K562 (cell line): ENCODE results near the gene DAO. TPM values are rescaled to one million over a fixed set of nuclear protein-coding genes. Genes with fewer than 3 reads are reported as not detected.
A peak's percentile ranks its signal among the peaks of the same experiment; 100 is the strongest.

Source experiments
- ATAC-seq: fragments of 200-7000 bp; cut with Tn5 transposase; 3 replicates; pipeline ENCODE4 v1.9.1; 2020; ENCODE audit warnings: moderate library complexity
- BruUV-seq: library from RNA; stranded (reverse); fragments of 400-500 nt; replicated peaks from 2 replicates; lab custom pipeline; 2021; lab: Mats Ljungman, UMichigan
- CTCF ChIA-PET: fragments of 300-600 bp; formaldehyde crosslinking; extraction: SDS; loops from one replicate; lab custom pipeline; 2021; ENCODE audit warnings: low intra/inter-chr PET ratio; lab: Yijun Ruan, JAX
- POLR2A ChIA-PET: fragments of 300-600, 350-650 bp; sonication (Branson Sonifier 250); formaldehyde crosslinking; extraction: SDS; loops from one replicate; lab custom pipeline; 2021; ENCODE audit warnings: antibody characterized with exemption, inconsistent platforms; lab: Yijun Ruan, JAX
- DNase-seq, 4 experiments: peaks; one replicate each; pipeline versions ENCODE4 v3.0.0 to v3.0.0-alpha.2; 2011 to 2018; ENCODE audit warnings: low spot score in 3 of 4, mixed read lengths in 3 of 4; ENCODE audit errors: extremely low read depth in 1 of 4
- FAIRE-seq: peaks from 2 replicates; lab custom pipeline; 2011; peaks lifted over from hg19 to GRCh38; lab: Jason Lieb, UNC
- H2AFZ ChIP-seq: 2 replicates; pipeline ENCODE4 v1.6.0; 2011; ENCODE audit warnings: low read depth, low read length, control low read depth, inconsistent platforms
- H3K27ac ChIP-seq: fragments of 200-600 bp; 3 replicates; pipeline ENCODE4 v1.8.0; 2011; ENCODE audit warnings: low read depth, mild to moderate bottlenecking, control low read depth, inconsistent platforms, low read length, moderate library complexity, mixed read lengths; ENCODE audit errors: extremely low read depth
- H3K27me3 ChIP-seq, 2 experiments: fragments of 300-600 bp in 1 of 2; 2 replicates in 1 of 2; 3 replicates in 1 of 2; pipeline versions ENCODE4 v1.6.0 to v1.8.0; 2011; ENCODE audit warnings: inconsistent platforms in 2 of 2, low read length in 2 of 2, mild to moderate bottlenecking in 1 of 2, mixed read lengths in 1 of 2, moderate library complexity in 1 of 2; ENCODE audit not compliant: control insufficient read depth in 2 of 2, insufficient read depth in 2 of 2
- H3K36me3 ChIP-seq: fragments of 300-600 bp; 3 replicates; pipeline ENCODE4 v1.8.0; 2011; ENCODE audit warnings: mild to moderate bottlenecking, low read length, inconsistent platforms; ENCODE audit not compliant: control insufficient read depth, insufficient read depth
- H3K4me1 ChIP-seq, 2 experiments: fragments of 200-600 bp in 1 of 2; replicated peaks in 1 of 2; 2 replicates in 1 of 2; 3 replicates in 1 of 2; pipeline versions ENCODE4 v1.5.1 to v1.8.0; 2011; ENCODE audit warnings: inconsistent platforms in 2 of 2, low read length in 2 of 2, mild to moderate bottlenecking in 1 of 2, mixed read lengths in 1 of 2, moderate library complexity in 1 of 2; ENCODE audit not compliant: control insufficient read depth in 2 of 2, insufficient read depth in 2 of 2
- H3K4me2 ChIP-seq: 2 replicates; pipeline ENCODE4 v1.6.1; 2011; ENCODE audit warnings: low read length, control low read depth, inconsistent platforms, mixed read lengths; ENCODE audit not compliant: insufficient read depth
- H3K4me3 ChIP-seq: fragments of 200-600 bp; sonication (generic), shearing (Covaris generic); 2 replicates; pipeline ENCODE4 v1.5.1; 2016; ENCODE audit warnings: control low read depth, inconsistent platforms
- H3K79me2 ChIP-seq: fragments of 200-600 bp; 3 replicates; pipeline ENCODE4 v1.8.0; 2011; ENCODE audit warnings: low read length, inconsistent platforms; ENCODE audit not compliant: control insufficient read depth, insufficient read depth
- H3K9ac ChIP-seq, 2 experiments: 2 replicates each; pipeline versions ENCODE4 v1.6.0 to v1.6.1; 2011; ENCODE audit warnings: low read depth in 2 of 2, low read length in 2 of 2, control low read depth in 1 of 2, inconsistent platforms in 1 of 2, mild to moderate bottlenecking in 1 of 2, mixed read lengths in 1 of 2; ENCODE audit not compliant: insufficient read depth in 1 of 2
- H3K9me1 ChIP-seq: one replicate; pipeline ENCODE4 v1.6.0; 2011; ENCODE audit warnings: inconsistent platforms, mild to moderate bottlenecking, low read length, moderate library complexity; ENCODE audit not compliant: control insufficient read depth, insufficient read depth
- H3K9me3 ChIP-seq: replicated peaks from 2 replicates; pipeline ENCODE4 v1.5.1; 2011; ENCODE audit warnings: low read depth, low read length, inconsistent platforms; ENCODE audit not compliant: control insufficient read depth, insufficient read depth
- H4K20me1 ChIP-seq: replicated peaks from 2 replicates; pipeline ENCODE4 v1.6.1; 2011; ENCODE audit warnings: low read length, inconsistent platforms, mixed read lengths; ENCODE audit not compliant: control insufficient read depth, insufficient read depth
- BRCA1 ChIP-seq, 2 experiments: fragments of 450-650 bp in 1 of 2; sonication (generic) in 1 of 2; formaldehyde crosslinking in 1 of 2; IDR thresholded peaks; 2 replicates each; pipeline versions ENCODE4 v1.5.0 to v1.6.1; 2017 to 2020; ENCODE audit warnings: mild to moderate bottlenecking in 1 of 2, missing genetic modification reagents in 1 of 2
- SNAPC5 ChIP-seq: fragments of 250-450 bp; sonication (Bioruptor Pico); IDR thresholded peaks from 2 replicates; pipeline ENCODE4 v1.8.0; 2021; ENCODE audit warnings: moderate library complexity, mild to moderate bottlenecking, inconsistent platforms
- ZNF274 ChIP-seq: IDR thresholded peaks from 2 replicates; pipeline ENCODE4 v1.6.1; 2011; ENCODE audit warnings: low read depth, mild to moderate bottlenecking, low read length, moderate library complexity, borderline replicate concordance
- ZNF41 ChIP-seq: fragments of 250-450 bp; sonication (Bioruptor Pico); conservative IDR thresholded peaks from 2 replicates; pipeline ENCODE4 v1.4.0; 2020; ENCODE audit warnings: mild to moderate bottlenecking
- WGBS: fragments of 100-300 bp; shearing (Covaris generic); methylation state at CpG from one replicate; pipeline ENCODE4 v1.1.6; 2016; ENCODE audit warnings: low coverage, mixed read lengths; ENCODE audit not compliant: insufficient coverage; ENCODE audit errors: missing lambda C conversion rate; 5-methylcytosine and 5-hydroxymethylcytosine counted together
- in situ Hi-C: fragments of 300-500 bp; cut with MboI; formaldehyde crosslinking; loops from 4 replicates; pipeline ENCODE4 v1.15.0; 2018; ENCODE audit warnings: inconsistent platforms, mixed read lengths
- intact Hi-C: fragments of 100-400 bp; cut with micrococcal nuclease; formaldehyde crosslinking; loops from 2 replicates; pipeline ENCODE4 v1.14.2; 2022
- polyA plus RNA-seq, 8 experiments: library from polyadenylated mRNA; depleted of rRNA in 4 of 8; stranded (reverse) in 5 of 8; unstranded in 3 of 8; fragments of >200 nt; fragmentation: Nextera tagmentation in 2 of 8; fragmentation: Illumina TruSeq in 1 of 8; extraction: Ambion mirVana in 2 of 8; extraction: Trizol in 1 of 8; gene quantifications; 2 replicates each; pipeline versions ENCODE4 v1.2.1 to v1.2.3, GENCODE V29; 2011 to 2014; ENCODE audit warnings: inconsistent platforms in 1 of 8, missing spikeins in 1 of 8
- total RNA-seq, 7 experiments: library from RNA; depleted of rRNA in 6 of 7; stranded (reverse); fragments of >200 nt in 6 of 7; fragmentation: Illumina TruSeq in 2 of 7; extraction: Trizol in 2 of 7; gene quantifications; 2 replicates each; pipeline versions ENCODE4 v1.2.1 to v1.2.3, GENCODE V29; 2011 to 2021; ENCODE audit warnings: low replicate concordance in 1 of 7

The DAO gene
- total and polyA plus RNA-seq, 9 of the 15 experiments (the other 6 are each of a cell fraction or from before 2014, with no cell fraction given) = not detected

GRCh38 chr12:108833757-108834472 is 46.0 kb upstream of the DAO start (continued):
- no peak for TF ChIP-seq SNAPC5 (CRISPR knock-in tag)
- no peak for TF ChIP-seq ZNF41 (CRISPR knock-in tag)

GRCh38 chr12:108835860-108836634 is 43.8 kb upstream of the DAO start:
- Histone ChIP-seq H4K20me1 (no peaks in the 10 kb centered on the region), H3K79me2 (no peaks in the 10 kb centered on the region), H3K4me1 (peaks cover 10 to 18% of the 10 kb centered on the region in 2 experiments), H3K36me3 (no peaks in the 10 kb centered on the region; the same call in 2 of the 3 replicates), H3K4me3 (no peak overlapping the region), H3K4me2 (no peak overlapping the region), H3K27me3 (no peaks in the 10 kb centered on the region), H3K9ac (no peak overlapping the region), H3K27ac (no peak overlapping the region), H2AFZ (no peak overlapping the region), H3K9me3 (no peaks in the 10 kb centered on the region), H3K9me1 (no peaks in the 10 kb centered on the region)
- ChIA-PET CTCF (no interaction called here), POLR2A (interaction anchor here (1.4 kb wide), 1 partner anchor 9 kb away, joined by 3 read pairs; no protein-coding TSS in a partner anchor)
- peak; percentile 61; the same call in 1 of the 2 replicates for TF ChIP-seq ZNF274
- no peak for TF ChIP-seq BRCA1 (IDR thresholded peaks at IDR 0.05)
- no peak for TF ChIP-seq BRCA1 (CRISPR knock-in tag; IDR thresholded peaks at IDR 0.05)
- 39% methylated on average over 7 of the region's 7 CpGs for WGBS
- FAIRE-seq = no peak
- ATAC-seq = no peak
- BruUV-seq = no TSS peak
- in situ Hi-C loops = no loop called here
- DNase-seq = no peak
- intact Hi-C loops = no loop called here
